ENCODE data around the gene IL18.
"Not testable (repeated sequence)": the region's sequence is repeated elsewhere in the genome, so short reads cannot be mapped to it uniquely, and the experiment has no call there.

IL18 gene

DNA sequence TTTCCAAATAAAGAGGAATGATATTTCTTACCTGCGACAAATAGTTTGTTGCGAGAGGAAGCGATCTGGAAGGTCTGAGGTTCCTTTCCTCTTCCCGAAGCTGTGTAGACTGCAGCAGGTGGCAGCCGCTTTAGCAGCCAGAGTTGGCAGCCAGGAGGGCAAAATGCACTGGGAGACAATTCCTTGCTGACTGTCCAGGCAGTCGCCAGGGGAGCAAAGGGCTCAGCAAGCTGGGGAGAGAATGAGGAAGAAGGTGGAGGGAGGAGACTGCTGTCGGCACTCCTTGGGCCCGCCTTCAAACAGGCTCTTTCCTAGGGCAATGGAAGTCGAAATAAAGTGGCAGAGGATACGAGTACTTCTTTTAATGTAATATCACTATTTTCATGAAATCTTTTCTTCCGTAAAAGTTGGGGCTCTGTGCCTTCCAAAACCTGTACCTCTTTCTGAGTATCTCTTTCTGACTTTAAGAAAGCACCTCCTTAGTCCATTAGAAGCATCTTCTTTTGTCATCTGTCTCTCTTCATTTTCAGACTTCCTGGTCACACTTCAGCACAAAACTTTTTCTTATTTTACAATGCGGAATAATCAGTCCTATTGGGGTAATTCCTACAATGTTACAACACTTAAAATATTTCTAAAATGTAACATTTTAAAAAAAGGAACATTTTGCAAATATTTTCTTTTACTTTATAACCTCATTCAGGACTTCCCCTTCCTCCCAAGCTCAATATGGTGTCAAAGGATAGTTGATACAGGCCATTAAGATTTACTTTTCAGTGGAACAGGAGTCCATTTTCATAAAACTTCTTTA lies at the start of gene IL18:
Gene IL18, minus strand, starts transcription at position 220 of the 811 bp plus-strand sequence. CDS start 9,041 bp downstream, outside the sequence.
- no peak for DNase-seq (ENCODE audit: low read depth)

DNA sequence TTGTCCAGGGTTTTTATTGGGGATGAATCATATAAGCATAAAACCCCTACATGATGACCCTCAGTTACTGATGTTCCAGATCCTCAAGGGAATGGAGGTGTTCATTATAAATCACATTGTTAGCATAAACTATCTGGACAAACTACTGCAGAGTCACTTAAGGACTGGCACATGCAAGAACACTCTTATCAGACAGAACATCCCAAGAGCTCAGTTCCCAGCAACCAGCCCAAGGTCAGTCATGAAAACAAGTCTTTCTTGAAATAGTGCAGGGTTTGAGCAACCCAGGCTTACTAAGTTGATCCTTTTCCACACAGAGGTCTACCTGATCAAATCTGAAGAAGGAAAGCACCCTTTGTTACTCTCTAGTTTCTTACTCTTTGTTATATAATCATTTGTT lies 48.8 kb upstream of the IL18 start:
- no peak for DNase-seq (ENCODE audit: low read depth)

DNA sequence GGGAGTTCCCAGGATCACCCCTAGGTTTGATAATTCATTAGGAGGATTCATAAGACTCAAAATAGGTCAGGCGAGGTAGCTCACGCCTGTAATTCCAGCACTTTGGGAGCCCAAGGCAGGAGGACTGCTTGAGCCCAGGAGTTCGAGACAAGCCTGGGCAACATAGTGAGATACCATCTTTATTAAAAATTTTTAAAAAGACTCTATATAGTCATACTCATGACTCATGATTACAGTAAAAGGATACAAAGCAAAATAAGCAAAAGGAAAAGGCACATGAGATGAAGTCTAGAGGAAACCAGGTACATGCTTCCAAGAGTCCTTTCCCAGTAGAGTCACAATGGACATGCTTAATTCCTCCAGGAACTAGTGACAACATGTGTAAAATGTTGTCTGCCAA lies 48.4 kb upstream of the IL18 start:
- DNase-seq (ENCODE audit: low read depth): no peak

GRCh38 chr11:112211536-112211935 lies 47.6 kb upstream of the IL18 start:
- DNase-seq (ENCODE audit: low read depth): peak; percentile 20

- no peak for DNase-seq (ENCODE audit: low read depth)
Observed at GRCh38 chr11:112210890-112211289, 47.0 kb upstream of the IL18 start.

DNA sequence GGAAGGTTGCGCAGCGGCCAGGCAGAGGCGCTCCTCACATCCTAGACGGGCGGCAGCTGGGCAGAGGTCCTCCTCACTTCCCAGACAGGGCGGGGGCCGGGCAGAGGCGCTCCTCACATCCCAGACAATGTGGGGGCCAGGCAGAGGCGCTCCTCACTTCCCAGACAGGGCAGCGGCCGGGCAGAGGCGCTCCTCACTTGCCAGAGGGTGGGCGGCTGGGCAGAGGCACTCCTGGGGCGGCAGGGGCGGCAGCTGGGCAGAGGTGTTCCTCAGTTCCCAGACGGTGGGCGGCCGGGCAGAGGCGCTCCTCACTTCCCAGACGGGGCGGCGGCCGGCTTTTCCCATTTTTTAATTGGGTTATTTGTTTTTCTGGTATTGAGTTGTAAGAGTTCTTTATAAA lies 42.2 kb upstream of the IL18 start:
- DNase-seq (ENCODE audit: low read depth): no peak

DNA sequence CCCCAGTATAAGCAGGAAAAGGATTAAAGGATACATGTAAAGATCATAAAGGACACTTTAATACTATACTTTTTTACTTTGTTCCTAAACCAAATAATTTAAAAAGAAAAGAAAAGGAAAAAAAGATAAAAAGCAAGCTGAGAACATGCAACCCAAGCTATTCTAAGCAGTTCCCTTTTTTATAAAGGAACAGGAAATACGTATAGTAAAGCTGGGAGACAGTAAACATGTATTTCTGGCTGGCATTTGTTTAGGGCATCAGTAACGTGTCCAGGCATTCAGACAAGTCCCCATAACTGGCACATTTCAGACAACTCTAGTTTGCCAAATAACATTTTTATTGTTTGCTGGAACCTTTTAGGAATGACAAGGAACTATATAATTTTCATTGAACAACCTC lies 36.4 kb upstream of the IL18 start:
- DNase-seq (ENCODE audit: low read depth): no peak

DNA sequence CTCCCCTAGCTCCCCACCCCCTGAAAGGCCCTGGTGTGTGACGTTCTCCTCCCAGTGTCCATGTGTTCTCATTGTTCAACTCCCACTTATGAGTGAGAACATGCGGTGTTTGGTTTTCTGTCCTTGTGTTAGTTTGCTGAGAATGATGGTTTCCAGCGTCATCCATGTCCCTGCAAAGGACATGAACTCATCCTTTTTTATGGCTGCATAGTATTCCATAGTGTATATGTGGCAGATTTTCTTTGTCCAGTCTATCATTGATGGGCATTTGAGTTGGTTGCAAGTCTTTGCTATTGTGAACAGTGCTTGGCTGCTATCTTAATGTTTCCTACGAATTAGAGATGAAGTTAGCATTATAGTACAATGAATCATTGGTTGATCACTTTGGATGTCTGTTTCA lies 35.2 kb upstream of the IL18 start:
- not testable (repeated sequence) for DNase-seq (ENCODE audit: low read depth)

DNA sequence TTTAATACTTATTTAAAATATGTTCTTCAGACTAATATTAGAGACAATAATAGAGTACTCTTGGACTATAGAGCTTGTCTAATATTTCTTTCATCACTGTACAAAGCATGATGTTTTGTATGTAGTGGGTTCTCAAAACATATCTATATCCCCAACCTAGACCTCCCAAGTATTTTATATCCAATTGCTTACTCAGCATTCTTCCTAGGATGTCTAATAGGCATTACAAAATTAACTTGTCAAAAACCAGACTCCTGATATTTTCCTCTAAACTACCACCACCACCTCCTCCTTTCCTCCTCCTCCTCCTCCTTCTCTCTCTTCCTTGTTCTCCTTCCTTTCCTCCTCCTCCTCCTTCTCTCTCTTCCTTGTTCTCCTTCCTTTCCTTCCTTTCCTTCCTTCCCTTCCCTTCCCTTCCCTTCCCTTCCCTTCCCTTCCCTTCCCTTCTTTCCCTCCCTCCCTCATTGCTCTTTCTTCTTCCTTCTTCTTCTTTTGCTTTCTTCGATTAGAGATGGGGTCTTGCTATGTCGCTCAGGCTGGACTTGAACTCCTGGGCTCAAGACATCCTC lies 32.7 kb upstream of the IL18 start:
- no peak for DNase-seq (ENCODE audit: low read depth)

DNA sequence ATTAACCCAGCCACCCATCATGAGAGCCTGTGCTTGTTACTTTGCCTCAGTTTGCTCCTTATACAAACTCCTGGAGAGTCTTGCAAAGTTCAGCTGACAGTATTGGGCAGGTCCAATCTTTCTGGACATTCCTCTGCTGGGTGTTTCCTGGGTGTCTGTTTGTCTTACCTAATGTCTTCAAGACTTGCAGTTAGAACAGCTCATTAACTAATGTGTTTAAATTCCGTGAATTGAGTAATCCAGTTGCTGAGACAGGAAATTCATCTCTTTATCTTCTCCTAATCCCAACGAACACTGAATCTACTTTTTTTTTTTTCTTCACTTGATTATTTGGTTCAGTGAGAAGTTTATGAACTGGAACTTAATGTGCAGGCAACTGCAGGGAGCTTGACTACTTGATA lies 32.1 kb upstream of the IL18 start:
- no peak for DNase-seq (ENCODE audit: low read depth)

- not testable (repeated sequence) for DNase-seq (ENCODE audit: low read depth)
Observed at GRCh38 chr11:112195113-112195512, 31.2 kb upstream of the IL18 start.

DNA sequence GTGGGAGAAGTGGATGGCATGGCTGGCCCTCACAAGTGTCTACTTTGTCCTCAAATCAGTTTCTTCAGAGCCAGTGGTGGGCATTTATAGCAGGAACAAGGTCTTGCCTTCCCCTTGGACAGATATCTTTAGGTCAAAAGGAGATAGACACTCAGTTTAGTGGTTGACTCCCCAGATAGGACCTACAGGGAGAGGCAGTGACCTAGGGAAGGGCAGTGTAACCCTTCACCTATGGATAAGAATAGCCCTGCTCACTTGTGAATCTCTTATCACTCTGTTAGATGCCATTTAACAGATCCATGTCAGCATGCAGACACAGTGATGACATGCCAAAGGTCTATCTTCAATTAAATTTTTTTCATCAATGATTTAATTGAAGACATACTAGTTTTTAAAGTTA lies 22.4 kb upstream of the IL18 start:
- DNase-seq (ENCODE audit: low read depth): no peak

DNA sequence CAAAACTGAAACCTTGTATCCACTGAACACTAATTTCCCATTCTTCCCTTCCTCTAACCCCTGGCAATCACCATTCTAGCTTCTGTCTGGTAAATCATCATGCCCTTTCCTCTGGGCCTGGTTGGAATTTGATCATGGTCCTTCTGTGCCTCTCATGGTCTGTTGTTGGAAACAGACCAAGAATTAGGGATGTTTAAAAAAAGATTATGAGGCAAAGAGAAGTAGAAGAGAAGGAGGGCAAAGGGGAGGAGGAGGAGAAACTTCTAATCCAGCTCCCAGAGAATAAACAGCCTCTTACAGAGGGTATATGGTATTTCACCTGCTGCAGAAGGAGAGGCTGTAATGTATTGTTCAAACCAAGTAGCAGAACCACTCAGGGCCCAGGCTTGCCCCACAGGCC lies 22.0 kb upstream of the IL18 start:
- no peak for DNase-seq (ENCODE audit: low read depth)

GRCh38 chr11:112182867-112183266 lies 19.0 kb upstream of the IL18 start:
- DNase-seq (ENCODE audit: low read depth): no peak

GRCh38 chr11:112179601-112180000 lies 15.7 kb upstream of the IL18 start:
- no peak for DNase-seq (ENCODE audit: low read depth)

GRCh38 chr11:112178936-112179335 lies 15.0 kb upstream of the IL18 start:
- no peak for DNase-seq (ENCODE audit: low read depth)

DNA sequence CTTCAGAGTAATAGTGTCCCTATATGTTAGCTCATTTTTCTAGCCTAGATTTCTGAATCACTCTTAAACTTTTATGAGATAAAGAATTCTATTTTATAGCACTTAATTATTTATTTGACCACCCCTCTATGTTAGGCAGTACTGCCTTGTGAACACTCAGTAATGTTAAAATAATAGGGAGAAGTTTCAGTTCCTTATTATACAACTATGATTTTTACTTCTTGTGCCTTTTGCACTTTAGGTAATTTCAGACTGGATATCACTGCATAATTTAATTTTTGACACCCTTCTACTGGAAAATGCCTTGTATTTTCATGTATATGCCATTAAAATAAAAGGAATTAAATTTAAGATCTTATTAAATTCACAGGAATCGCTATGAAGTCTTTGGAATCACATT lies 14.5 kb upstream of the IL18 start:
- no peak for DNase-seq (ENCODE audit: low read depth)

DNA sequence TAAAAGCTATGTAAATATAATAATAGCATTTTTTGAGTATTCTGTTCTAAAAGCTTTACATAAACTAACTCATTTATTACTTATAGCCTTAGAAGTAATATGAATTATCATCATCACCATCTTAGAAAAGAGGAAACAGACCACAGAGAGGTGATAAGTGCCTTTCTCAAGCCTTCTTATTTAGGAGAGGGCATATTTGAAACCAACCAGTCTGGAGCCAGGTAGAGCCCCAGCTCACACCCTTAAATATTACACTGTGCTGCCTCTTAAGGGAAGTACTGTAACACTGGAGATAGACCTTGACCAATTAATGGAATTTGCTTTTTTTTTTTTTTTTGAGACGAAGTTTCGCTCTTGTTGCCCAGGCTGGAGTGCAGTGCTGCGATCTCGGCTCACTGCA lies 13.7 kb upstream of the IL18 start:
- DNase-seq (ENCODE audit: low read depth): no peak

DNA sequence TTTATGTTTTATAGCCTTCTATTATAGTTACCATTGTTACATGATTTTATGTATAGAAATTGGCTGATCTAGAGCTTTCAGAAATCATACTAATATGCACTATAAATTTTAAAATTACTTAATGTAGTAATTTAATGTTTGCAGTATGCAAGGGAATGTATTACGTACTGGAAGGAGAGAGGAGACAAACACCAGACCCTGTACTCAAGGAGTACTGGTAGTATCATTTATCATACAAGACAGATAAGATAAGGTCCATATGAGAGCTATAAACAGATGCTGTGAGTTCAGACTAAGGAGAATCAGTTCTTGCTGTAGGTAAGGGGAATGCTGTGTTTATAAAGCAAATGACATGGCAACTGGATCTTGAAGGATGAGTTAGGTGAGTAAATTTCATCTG lies 12.2 kb upstream of the IL18 start:
- DNase-seq (ENCODE audit: low read depth): no peak

GRCh38 chr11:112175599-112175952 lies 11.7 kb upstream of the IL18 start:
- no peak for DNase-seq (ENCODE audit: low read depth)

DNA sequence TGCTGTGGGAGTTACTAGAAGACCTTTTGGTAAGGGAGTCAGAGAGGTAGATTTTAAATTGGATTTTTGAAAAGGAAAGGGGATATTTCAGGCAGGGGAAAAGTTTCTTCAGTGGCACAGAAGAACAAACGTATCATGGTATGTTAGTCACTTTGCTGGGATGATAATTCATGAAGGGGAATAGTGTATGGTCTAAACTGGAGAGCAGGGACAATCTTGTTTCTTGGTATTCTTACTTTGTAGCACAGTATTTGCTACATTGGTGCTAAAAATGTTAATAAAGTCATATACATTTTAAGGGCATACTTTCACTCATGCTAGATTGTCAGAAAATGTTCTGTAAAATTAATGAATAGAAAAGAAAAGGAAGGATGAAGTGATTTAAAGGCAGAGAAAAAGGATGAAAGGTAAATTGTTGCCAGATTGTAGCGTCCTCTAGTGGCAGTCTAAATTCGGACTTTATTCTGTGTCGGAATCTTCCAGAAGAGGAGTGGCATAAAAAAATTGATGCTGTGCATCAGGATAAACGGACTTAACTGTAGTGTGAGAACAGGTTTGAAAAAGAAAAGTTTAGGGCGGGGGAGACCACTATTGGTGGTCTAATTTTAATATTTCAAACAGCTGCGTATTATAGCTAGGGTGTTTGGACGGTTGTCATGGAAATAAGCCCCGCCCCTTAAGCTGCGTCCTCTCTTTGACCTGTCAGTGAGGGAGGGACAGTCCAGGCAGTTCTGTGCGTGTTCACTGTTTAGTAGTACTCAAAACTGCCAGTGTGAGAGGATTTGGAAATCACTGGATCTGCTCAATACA lies 11.1 kb upstream of the IL18 start, which contains the start of gene BCO2:
Gene BCO2, plus strand, starts transcription at position 724 of the 810 bp plus-strand sequence. CDS start 90 bp downstream, outside the sequence.
- no peak for DNase-seq (ENCODE audit: low read depth)

DNA sequence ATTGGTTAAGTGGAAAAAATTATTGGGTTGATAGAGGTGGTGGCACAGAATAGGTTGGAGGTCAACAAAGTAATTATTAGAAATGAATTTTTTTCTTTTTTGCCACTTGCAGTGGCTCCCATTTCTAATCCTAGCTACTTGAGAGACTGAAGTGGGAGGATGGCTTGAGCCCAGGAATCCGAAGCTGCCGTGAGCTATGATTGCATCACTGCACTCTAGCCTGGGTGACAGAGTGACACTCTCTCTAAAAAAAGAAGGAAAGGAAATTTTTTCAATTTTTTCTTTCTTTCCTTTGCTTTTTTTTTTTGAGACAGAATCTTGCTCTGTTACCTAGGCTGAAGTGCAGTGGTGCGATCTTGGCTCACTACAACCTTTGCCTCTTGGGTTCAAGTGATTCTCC lies 9.3 kb upstream of the IL18 start:
- DNase-seq (ENCODE audit: low read depth): no peak

DNA sequence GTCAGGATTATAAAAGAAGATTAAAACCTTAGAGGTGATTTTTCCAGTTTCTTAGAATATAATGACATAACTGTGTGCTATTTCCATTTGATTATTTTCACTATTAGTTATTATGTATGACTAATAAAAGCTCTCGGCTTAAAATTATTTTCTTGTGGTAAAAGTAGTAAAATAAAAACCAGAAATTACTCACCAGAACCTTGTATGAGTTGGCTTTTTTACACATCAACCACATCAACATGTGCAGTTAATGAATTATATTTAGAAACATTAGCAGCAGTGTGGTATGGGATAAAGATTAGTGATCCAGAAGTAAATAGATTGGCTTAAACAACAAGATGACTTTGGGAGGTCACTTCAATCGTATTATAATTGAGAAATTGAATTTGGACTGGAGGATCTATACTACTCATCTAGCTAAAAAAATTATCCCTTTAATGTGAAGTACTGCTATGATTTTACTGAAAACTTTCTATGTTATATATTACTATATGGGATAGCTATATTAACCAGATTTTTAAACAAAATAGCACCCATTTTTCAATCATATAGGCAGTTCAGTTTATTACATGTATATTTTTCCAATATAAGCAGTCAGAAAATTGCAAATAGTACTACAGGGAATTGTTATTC lies 8.6 kb upstream of the IL18 start:
- DNase-seq (ENCODE audit: low read depth): no peak

Measured in activated T-cell treated with anti-CD3 and anti-CD28 coated beads for 24 hours (primary cell).